Measurements from ENCODE around the gene SLC35G2.
"Not testable (repeated sequence)": the region's sequence is repeated elsewhere in the genome, so short reads cannot be mapped to it uniquely, and the experiment has no call there.

SLC35G2 gene

GRCh38 chr3:136898549-136898948, 79.6 kb downstream of the SLC35G2 start:
- H3K27ac ChIP-seq (ENCODE audit: low read depth, low read length) = peak overlapping the region; percentile 85
- no peak overlapping the region for H2AFZ ChIP-seq (ENCODE audit: low read depth, low read length, severe bottlenecking)
- H3K27me3 ChIP-seq (ENCODE audit: low read length) = no peaks in the 10 kb centered on the region
- H3K9me2 ChIP-seq (replicated peaks; ENCODE audit: insufficient read depth, low read length) = no peaks in the 10 kb centered on the region
- TF ChIP-seq EZH2phosphoT487 (conservative IDR thresholded peaks at IDR 0.05; ENCODE audit: low read length) (no peak), CTCF (IDR thresholded peaks at IDR 0.05; ENCODE audit: insufficient read depth, low read length, poor library complexity, severe bottlenecking) (no peak)
- H3K4me3 ChIP-seq (ENCODE audit: insufficient read depth, low read length, poor library complexity, severe bottlenecking) = no peak overlapping the region
- H4K20me1 ChIP-seq (ENCODE audit: low read depth, low read length) = 0 out of 2 replicates have a peak, but pooled peaks cover 3% of the 10 kb centered on the region
- peaks cover 15% of the 10 kb centered on the region for H3K36me3 ChIP-seq (ENCODE audit: low read length)
- peak overlapping the region; percentile 74 for H3K4me2 ChIP-seq (ENCODE audit: low read depth, low read length, poor library complexity, severe bottlenecking)
- peaks cover under 1% of the 10 kb centered on the region; the same call in 1 of the 2 replicates for H3K9me3 ChIP-seq (ENCODE audit: insufficient read depth, low read length)
- peaks cover 98% of the 10 kb centered on the region for H3K79me2 ChIP-seq (ENCODE audit: insufficient read depth, low read length)
- no peak overlapping the region for H3K9ac ChIP-seq (ENCODE audit: low read length)
- peaks cover 55% of the 10 kb centered on the region for H3F3A ChIP-seq (ENCODE audit: insufficient read depth)

- peaks cover 55% of the 10 kb centered on the region for H3F3A ChIP-seq (ENCODE audit: insufficient read depth)
- H3K9me3 ChIP-seq (ENCODE audit: insufficient read depth, low read length) = peaks cover 4% of the 10 kb centered on the region; the same call in 1 of the 2 replicates
- H3K9ac ChIP-seq (ENCODE audit: low read length) = no peak overlapping the region
- no peak overlapping the region for H3K4me3 ChIP-seq (ENCODE audit: insufficient read depth, low read length, poor library complexity, severe bottlenecking)
- H3K9me2 ChIP-seq (replicated peaks; ENCODE audit: insufficient read depth, low read length) = no peaks in the 10 kb centered on the region
- peak overlapping the region; percentile 74 for H3K4me2 ChIP-seq (ENCODE audit: low read depth, low read length, poor library complexity, severe bottlenecking)
- no peak overlapping the region for H2AFZ ChIP-seq (ENCODE audit: low read depth, low read length, severe bottlenecking)
- H3K27me3 ChIP-seq (ENCODE audit: low read length) = no peaks in the 10 kb centered on the region
- H4K20me1 ChIP-seq (ENCODE audit: low read depth, low read length) = 0 out of 2 replicates have a peak, but pooled peaks cover 3% of the 10 kb centered on the region
- peaks cover 98% of the 10 kb centered on the region for H3K79me2 ChIP-seq (ENCODE audit: insufficient read depth, low read length)
- H3K27ac ChIP-seq (ENCODE audit: low read depth, low read length) = peak overlapping the region; percentile 85
- TF ChIP-seq EZH2phosphoT487 (conservative IDR thresholded peaks at IDR 0.05; ENCODE audit: low read length) (no peak), CTCF (IDR thresholded peaks at IDR 0.05; ENCODE audit: insufficient read depth, low read length, poor library complexity, severe bottlenecking) (no peak)
- peaks cover 15% of the 10 kb centered on the region for H3K36me3 ChIP-seq (ENCODE audit: low read length)
Observed at GRCh38 chr3:136898954-136899353, 80.0 kb downstream of the SLC35G2 start.

DNA sequence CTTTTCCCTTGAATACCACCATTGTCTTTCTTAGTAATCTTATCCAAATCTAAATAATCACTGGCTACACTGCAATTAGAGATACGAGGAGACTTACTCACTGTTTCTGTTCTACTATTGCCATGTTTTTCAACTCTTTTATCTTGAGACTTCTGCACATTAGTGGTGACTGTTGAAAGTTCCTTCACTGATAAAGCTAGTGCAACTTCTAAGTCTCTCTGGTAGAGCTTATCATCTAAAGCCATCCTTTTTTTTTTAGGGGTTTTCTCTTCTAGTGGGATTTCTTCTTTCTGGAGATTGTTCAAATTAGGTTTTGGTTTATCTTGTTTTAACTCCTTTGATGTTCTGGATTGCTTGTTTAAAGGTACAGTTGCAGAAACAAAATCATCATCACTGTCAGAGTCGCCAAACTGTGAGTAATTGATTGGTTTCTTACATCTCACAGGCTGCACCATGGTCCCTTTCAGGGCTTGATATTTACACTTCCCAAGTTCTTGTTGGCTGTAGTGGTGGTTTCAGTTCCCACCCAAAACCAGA, 80.8 kb downstream of the SLC35G2 start:
- H2AFZ ChIP-seq (ENCODE audit: low read depth, low read length, severe bottlenecking) = no peak overlapping the region

DNA sequence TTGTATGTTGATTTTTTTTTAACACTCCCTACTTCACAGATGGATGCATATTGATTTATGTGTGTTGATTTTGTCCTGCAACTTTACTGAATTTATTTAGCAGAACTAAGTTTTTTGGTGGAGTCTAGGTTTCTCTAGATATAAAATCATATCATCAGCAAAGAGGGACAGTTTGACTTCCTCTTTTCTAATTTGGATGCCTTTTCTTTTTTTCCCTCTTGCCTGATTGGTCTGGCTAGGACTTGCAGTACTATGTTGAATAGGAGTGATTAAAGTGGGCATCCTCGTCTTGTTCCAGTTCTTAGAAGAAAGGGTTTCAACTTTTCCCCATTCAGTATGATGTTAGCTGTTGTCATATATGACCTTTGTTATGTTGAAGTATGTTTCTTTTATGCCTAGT, 81.8 kb downstream of the SLC35G2 start:
- peak overlapping the region; percentile 25 for H3K9ac ChIP-seq (ENCODE audit: low read length)
- peaks cover 54% of the 10 kb centered on the region for H3F3A ChIP-seq (ENCODE audit: insufficient read depth)
- H2AFZ ChIP-seq (ENCODE audit: low read depth, low read length, severe bottlenecking); H3K9me2 ChIP-seq (replicated peaks; ENCODE audit: insufficient read depth, low read length); H3K27me3 ChIP-seq (ENCODE audit: low read length); H4K20me1 ChIP-seq (ENCODE audit: low read depth, low read length); H3K9me3 ChIP-seq (ENCODE audit: insufficient read depth, low read length): not testable (repeated sequence)
- H3K79me2 ChIP-seq (ENCODE audit: insufficient read depth, low read length) = peaks cover 98% of the 10 kb centered on the region
- H3K36me3 ChIP-seq (ENCODE audit: low read length) = peaks cover 15% of the 10 kb centered on the region
- H3K4me2 ChIP-seq (ENCODE audit: low read depth, low read length, poor library complexity, severe bottlenecking) = peak overlapping the region; percentile 74
- peak overlapping the region; percentile 32 for H3K4me3 ChIP-seq (ENCODE audit: insufficient read depth, low read length, poor library complexity, severe bottlenecking)
- peak overlapping the region; percentile 85 for H3K27ac ChIP-seq (ENCODE audit: low read depth, low read length)

More for the DNA sequence above, 80.8 kb downstream of the SLC35G2 start:
- Histone ChIP-seq H3K36me3 (ENCODE audit: low read length) (peaks cover 15% of the 10 kb centered on the region), H3K4me2 (ENCODE audit: low read depth, low read length, poor library complexity, severe bottlenecking) (peak overlapping the region; percentile 74), H3K27me3 (ENCODE audit: low read length) (no peaks in the 10 kb centered on the region), H3F3A (ENCODE audit: insufficient read depth) (peaks cover 55% of the 10 kb centered on the region), H3K79me2 (ENCODE audit: insufficient read depth, low read length) (peaks cover 98% of the 10 kb centered on the region), H3K27ac (ENCODE audit: low read depth, low read length) (peak overlapping the region; percentile 85), H3K4me3 (ENCODE audit: insufficient read depth, low read length, poor library complexity, severe bottlenecking) (peak overlapping the region; percentile 18), H3K9me2 (replicated peaks; ENCODE audit: insufficient read depth, low read length) (no peaks in the 10 kb centered on the region), H4K20me1 (ENCODE audit: low read depth, low read length) (0 out of 2 replicates have a peak, but pooled peaks cover 3% of the 10 kb centered on the region), H3K9ac (ENCODE audit: low read length) (peak overlapping the region; percentile 4; the same call in 1 of the 2 replicates), H3K9me3 (ENCODE audit: insufficient read depth, low read length) (peaks cover 9% of the 10 kb centered on the region; the same call in 1 of the 2 replicates)
- TF ChIP-seq EZH2phosphoT487 (conservative IDR thresholded peaks at IDR 0.05; ENCODE audit: low read length) = no peak
- TF ChIP-seq CTCF (IDR thresholded peaks at IDR 0.05; ENCODE audit: insufficient read depth, low read length, poor library complexity, severe bottlenecking) = no peak

Data from SU-DHL-6 (cell line).